GM18517 (cell line): ENCODE measurements around the gene SIM1.
"Not testable (repeated sequence)": the region's sequence is repeated elsewhere in the genome, so short reads cannot be mapped to it uniquely, and the experiment has no call there.

Experiments
- ATAC-seq: cut with Tn5 transposase; IDR thresholded peaks from one replicate; pipeline ENCODE4 v1.9.1; 2021; ENCODE audit warnings: mild to moderate bottlenecking, moderate library complexity; ENCODE audit not compliant: unreplicated experiment

SIM1 gene

GRCh38 chr6:100370265-100370664, 94.5 kb downstream of the SIM1 start:
- ATAC-seq = no peak

- no peak for ATAC-seq
Measured at GRCh38 chr6:100366419-100366818, 98.3 kb downstream of the SIM1 start.

- no peak for ATAC-seq
Measured at GRCh38 chr6:100363651-100364050, 101.1 kb downstream of the SIM1 start.

- not testable (repeated sequence) for ATAC-seq
Measured at GRCh38 chr6:100354736-100355641, 109.7 kb downstream of the SIM1 start.

GRCh38 chr6:100353276-100354015, 111.3 kb downstream of the SIM1 start:
- no peak for ATAC-seq

GRCh38 chr6:100350139-100350538, 114.6 kb downstream of the SIM1 start:
- ATAC-seq = no peak

GRCh38 chr6:100349366-100349765, 115.4 kb downstream of the SIM1 start:
- ATAC-seq = no peak

- no peak for ATAC-seq
Measured at GRCh38 chr6:100347901-100348550, 116.7 kb downstream of the SIM1 start.

- no peak for ATAC-seq
Measured at GRCh38 chr6:100346828-100347227, 117.9 kb downstream of the SIM1 start.

- ATAC-seq = no peak
Measured at GRCh38 chr6:100346203-100346602, 118.5 kb downstream of the SIM1 start.

GRCh38 chr6:100344761-100345160, 120.0 kb downstream of the SIM1 start:
- no peak for ATAC-seq

GRCh38 chr6:100344321-100344720, 120.4 kb downstream of the SIM1 start:
- ATAC-seq = no peak

- no peak for ATAC-seq
Measured at GRCh38 chr6:100343316-100344077, 121.2 kb downstream of the SIM1 start.

GRCh38 chr6:100342830-100343229, 121.9 kb downstream of the SIM1 start:
- no peak for ATAC-seq

- ATAC-seq = no peak
Measured at GRCh38 chr6:100339574-100340255, 125.0 kb downstream of the SIM1 start.

- ATAC-seq = no peak
Measured at GRCh38 chr6:100338090-100338489, 126.6 kb downstream of the SIM1 start.

- no peak for ATAC-seq
Measured at GRCh38 chr6:100336876-100337275, 127.8 kb downstream of the SIM1 start.

- no peak for ATAC-seq
Measured at GRCh38 chr6:100335991-100336390, 128.7 kb downstream of the SIM1 start.
